GM19035 (cell line): ENCODE measurements around the gene HDAC8.

Experiments
- ATAC-seq: cut with Tn5 transposase; IDR thresholded peaks from one replicate; pipeline ENCODE4 v1.9.1; 2021; ENCODE audit not compliant: unreplicated experiment

Gene HDAC8

DNA sequence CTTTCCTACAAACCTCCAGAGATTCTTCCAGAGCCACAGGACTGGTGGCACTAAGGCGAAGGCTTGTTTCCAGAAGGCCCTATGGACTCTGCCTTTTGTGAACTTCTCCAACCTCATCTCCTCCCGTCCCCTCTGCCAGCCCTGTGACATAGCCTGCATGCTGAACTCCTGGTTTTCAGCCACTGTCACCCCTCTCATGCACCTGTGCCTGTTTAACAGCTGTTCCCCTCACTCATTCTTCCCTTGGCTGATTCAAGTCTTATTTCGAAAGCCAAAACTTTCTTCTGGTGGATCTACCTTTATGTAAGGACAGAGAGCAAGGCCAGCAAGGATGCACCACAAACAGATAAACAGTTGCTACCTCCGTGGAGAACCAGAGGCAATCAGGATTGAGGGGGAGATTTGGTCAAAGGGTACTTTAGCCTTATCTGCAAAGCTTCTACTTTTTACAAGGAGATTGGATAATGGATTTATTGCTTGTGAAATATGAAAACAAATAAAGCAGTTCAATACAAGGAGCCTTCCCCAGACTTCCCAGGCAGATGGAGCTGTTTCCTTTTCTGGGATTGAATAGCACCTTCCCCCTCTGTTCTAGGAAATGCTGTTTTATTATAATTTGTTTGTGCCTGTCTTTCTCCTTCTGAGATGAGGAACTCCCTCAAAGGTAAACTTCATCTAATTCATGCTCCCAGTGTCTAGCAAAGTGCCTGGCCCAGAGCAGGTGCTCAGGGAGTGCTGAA lies 272.6 kb downstream of the HDAC8 start:
- ATAC-seq = no peak

DNA sequence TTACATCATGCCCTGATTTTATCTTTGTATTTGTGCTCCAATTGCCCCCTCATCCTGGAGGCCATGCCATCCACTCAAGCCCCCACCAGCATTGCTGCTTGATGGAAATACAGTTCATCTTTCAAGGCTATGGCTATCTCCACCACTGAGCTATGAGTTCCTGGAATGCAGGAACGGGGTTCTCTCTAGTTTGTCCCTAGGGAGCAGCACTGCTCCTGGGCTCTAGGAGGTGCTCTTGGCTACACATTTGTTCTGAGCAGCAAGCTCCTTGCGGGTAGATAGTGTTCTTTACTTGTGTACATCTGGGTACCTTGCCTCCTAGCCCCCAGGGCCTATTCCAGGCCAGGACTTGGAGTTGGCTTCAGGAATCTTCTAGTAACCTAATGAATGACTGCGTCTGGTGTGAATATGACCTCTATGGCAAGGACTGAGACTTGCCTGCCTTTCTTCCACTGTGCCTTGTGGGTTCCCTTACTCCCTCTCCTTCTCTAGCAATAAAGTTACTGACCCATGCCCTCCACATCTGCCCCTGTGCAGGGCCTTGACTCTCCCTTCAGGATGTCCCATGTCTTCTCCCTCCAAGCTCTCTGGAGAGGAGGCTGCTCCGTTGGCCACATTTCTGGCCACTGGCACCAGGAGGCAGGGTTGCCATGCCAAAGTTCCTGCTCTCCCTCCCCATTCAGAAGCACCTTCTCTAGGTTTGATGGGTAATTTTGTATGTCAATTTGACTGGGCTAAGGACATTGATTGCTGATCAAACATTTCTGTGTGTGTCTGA lies 274.5 kb downstream of the HDAC8 start:
- no peak for ATAC-seq

DNA sequence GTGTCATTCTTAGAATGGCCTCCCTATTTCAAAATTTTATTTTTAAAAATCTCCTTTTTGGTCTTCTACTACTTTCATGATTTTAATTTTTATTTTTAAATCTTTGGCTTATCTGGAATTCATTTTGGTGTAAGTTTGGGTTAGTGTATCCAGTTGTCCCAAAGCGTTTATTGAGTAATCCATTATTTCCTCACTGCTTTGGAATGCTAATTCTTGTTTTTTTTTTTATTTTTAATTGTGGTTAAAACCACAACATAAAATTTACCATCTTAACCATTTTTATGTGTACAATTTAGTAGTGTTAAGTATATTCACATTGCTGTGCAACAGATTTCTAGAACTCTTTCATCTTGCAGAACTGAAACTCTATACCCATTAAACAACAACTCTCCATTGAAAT lies 275.7 kb downstream of the HDAC8 start:
- ATAC-seq = no peak

DNA sequence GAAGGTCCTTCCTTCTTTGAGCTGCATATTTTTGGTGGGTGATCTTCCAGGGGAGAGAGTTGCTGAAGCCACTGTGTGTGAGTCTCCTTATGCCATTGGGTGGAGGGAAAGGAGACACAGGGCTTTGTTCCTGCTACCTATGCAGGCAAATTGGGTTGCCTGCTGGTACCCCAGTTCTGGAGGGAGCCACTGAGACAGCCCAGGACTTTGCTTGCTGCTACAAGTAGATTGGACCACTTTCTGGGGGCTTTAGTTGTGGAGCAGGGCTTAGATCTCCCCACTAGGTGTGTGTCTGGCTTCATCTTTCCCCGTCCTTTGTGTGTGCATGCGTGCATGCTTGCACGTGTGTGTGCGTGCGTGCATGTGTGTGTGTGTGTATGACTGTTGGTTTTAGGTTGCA lies 276.9 kb downstream of the HDAC8 start:
- no peak for ATAC-seq

DNA sequence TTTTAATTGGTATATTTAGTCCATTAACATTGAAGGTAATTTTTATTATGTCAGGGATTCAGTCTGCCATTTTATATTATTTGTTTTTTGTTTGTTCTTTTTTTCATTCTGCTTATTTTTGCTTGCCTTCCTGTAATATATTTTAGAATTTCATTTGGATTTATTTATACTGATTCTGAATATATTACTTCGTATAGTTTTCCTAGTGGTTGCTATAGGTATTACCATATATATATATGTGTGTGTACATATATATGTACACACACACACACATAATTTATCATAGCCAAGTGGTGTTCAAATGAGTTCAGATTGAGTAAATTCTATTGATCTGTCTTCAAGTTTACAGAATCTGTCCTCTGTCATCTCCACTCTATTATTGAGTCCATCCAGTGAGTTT lies 278.1 kb downstream of the HDAC8 start:
- ATAC-seq = no peak

DNA sequence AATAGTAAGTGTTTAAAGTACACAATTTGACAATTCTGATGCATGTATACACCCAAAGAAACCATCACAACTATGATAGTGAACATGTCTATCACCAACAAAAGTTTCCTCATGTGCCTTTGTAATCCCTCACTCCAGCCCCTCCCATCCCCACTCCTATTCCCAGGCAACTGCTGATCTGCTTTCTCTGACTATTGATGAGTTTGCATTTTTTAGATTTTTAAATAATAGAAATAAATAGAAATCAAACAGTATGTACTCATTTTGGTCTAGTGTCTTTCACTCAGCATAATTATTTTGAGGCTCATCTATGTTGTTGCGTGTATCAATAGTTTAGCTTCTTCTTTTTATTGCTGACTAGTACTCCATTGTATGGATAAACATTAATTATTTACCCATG lies 290.3 kb downstream of the HDAC8 start:
- no peak for ATAC-seq

DNA sequence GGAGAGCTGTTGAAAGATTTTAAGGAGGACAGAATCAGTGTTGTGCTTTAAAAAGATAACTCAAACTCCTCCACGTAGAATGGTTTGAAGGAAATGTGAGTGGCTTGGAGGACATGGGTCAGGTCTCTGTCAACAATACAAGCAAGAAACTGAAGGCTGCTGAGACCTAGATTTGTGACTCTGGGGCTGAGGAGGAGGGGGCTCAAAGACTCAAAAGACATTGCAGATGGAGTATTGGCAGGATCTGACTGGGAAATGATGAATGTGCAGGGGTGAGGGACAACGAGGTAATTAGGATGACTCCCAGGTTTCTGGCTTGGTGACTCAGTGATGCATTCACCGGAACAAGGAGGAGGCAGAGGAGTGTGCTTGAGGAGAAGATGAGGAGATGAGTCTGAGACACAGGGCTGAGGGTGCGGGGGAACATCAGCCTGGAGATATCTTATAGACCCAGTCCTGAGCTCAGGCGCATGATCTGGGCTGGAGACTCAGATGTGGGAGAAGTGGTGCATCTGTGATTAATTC lies 292.3 kb downstream of the HDAC8 start:
- ATAC-seq = no peak
